GM12878 (cell line): ENCODE results near the gene PRIMPOL. TPM values are rescaled to one million over a fixed set of nuclear protein-coding genes. Genes with fewer than 3 reads are reported as not detected.

Experiments
- ATAC-seq: fragments of 200-7000 bp; cut with Tn5 transposase; 3 replicates; pipeline ENCODE4 v1.9.1; 2020; ENCODE audit warnings: mild to moderate bottlenecking, moderate library complexity
- BruUV-seq: library from RNA; stranded (reverse); fragments of 400-500 nt; replicated peaks from 2 replicates; lab custom pipeline; 2021; lab: Mats Ljungman, UMichigan
- CTCF ChIA-PET: fragments of 300-600 bp; sonication (Branson Sonifier 250); formaldehyde crosslinking; extraction: SDS; loops from one replicate; lab custom pipeline; 2021; ENCODE audit warnings: inconsistent platforms; lab: Yijun Ruan, JAX
- POLR2A ChIA-PET: fragments of 350-600 bp; formaldehyde crosslinking; extraction: SDS; loops from one replicate; lab custom pipeline; 2021; ENCODE audit warnings: inconsistent platforms; lab: Charles Lee
- RAD21 ChIA-PET: fragments of 300-600 bp; sonication (Branson Sonifier 250); formaldehyde crosslinking; loops from one replicate; lab custom pipeline; 2023; ENCODE audit warnings: antibody characterized with exemption; ENCODE audit not compliant: unreplicated experiment; lab: Charles Lee
- SMC1A ChIA-PET: fragments of 300-600 bp; sonication (Branson Sonifier 250); formaldehyde crosslinking; loops from one replicate; lab custom pipeline; 2023; ENCODE audit not compliant: unreplicated experiment, uncharacterized antibody; lab: Charles Lee
- DNase-seq: peaks from one replicate; pipeline ENCODE4 v3.0.0-alpha.2; 2011; ENCODE audit warnings: low read depth, low spot score
- FAIRE-seq: peaks from 3 replicates; lab custom pipeline; 2011; peaks lifted over from hg19 to GRCh38; lab: Jason Lieb, UNC
- H2AFZ ChIP-seq: 2 replicates; pipeline ENCODE4 v1.6.0; 2011; ENCODE audit warnings: low read depth, low read length, control low read depth; ENCODE audit not compliant: control insufficient read depth
- H3K27ac ChIP-seq: 2 replicates; pipeline ENCODE4 v1.5.1; 2011; ENCODE audit warnings: control low read depth; ENCODE audit not compliant: control insufficient read depth, insufficient read depth
- H3K27me3 ChIP-seq, 2 experiments: replicated peaks in 1 of 2; 2 replicates each; pipeline versions ENCODE4 v1.6.0 to v1.6.1; 2011; ENCODE audit warnings: low read length in 1 of 2; ENCODE audit not compliant: control insufficient read depth in 2 of 2, insufficient read depth in 2 of 2
- H3K36me3 ChIP-seq, 2 experiments: 2 replicates each; pipeline ENCODE4 v1.5.1; 2011; ENCODE audit warnings: low read length in 1 of 2; ENCODE audit not compliant: control insufficient read depth in 2 of 2, insufficient read depth in 2 of 2
- H3K4me1 ChIP-seq: 2 replicates; pipeline ENCODE4 v1.6.1; 2011; ENCODE audit warnings: mild to moderate bottlenecking, low read length, moderate library complexity, mixed read lengths; ENCODE audit not compliant: control insufficient read depth, insufficient read depth
- H3K4me2 ChIP-seq: 2 replicates; pipeline ENCODE4 v1.6.0; 2011; ENCODE audit warnings: control low read depth; ENCODE audit not compliant: control insufficient read depth, insufficient read depth
- H3K4me3 ChIP-seq: fragments of 200-600 bp; sonication (generic); 2 replicates; pipeline ENCODE4 v1.5.1; 2016
- H3K79me2 ChIP-seq: 2 replicates; pipeline ENCODE4 v1.6.0; 2011; ENCODE audit warnings: low read length; ENCODE audit not compliant: control insufficient read depth, insufficient read depth
- H3K9ac ChIP-seq: 2 replicates; pipeline ENCODE4 v1.8.0; 2011; ENCODE audit warnings: low read length, control low read depth, mixed read lengths; ENCODE audit not compliant: control insufficient read depth, insufficient read depth
- H3K9me3 ChIP-seq: replicated peaks from 3 replicates; pipeline ENCODE4 v1.5.1; 2011; ENCODE audit warnings: mild to moderate bottlenecking, low read length; ENCODE audit not compliant: control insufficient read depth, insufficient read depth
- H4K20me1 ChIP-seq: 2 replicates; pipeline ENCODE4 v1.6.0; 2011; ENCODE audit not compliant: control insufficient read depth, insufficient read depth
- BHLHE40 ChIP-seq, 2 experiments: fragments of 450-650 bp in 1 of 2; IDR thresholded peaks; 2 replicates each; pipeline ENCODE4 v1.6.1; 2011 to 2017; ENCODE audit warnings: low read depth in 2 of 2, borderline replicate concordance in 1 of 2, improper control_type of control experiment in 1 of 2, low read length in 1 of 2, mild to moderate bottlenecking in 1 of 2
- CHD2 ChIP-seq: IDR thresholded peaks from 2 replicates; pipeline ENCODE4 v1.6.1; 2011; ENCODE audit warnings: low read depth, low read length, improper control_type of control experiment, borderline replicate concordance
- EED ChIP-seq: sonication (generic); IDR thresholded peaks from 2 replicates; pipeline ENCODE4 v1.6.1; 2016; ENCODE audit warnings: antibody characterized with exemption, low read depth
- NBN ChIP-seq: fragments of 450-650 bp; IDR thresholded peaks from 2 replicates; pipeline ENCODE4 v1.6.1; 2016
- NR2F1 ChIP-seq: fragments of 450-650 bp; conservative IDR thresholded peaks from 2 replicates; pipeline ENCODE4 v1.6.1; 2017; ENCODE audit warnings: mild to moderate bottlenecking
- ZNF207 ChIP-seq: fragments of 450-650 bp; IDR thresholded peaks from 2 replicates; pipeline ENCODE4 v1.6.1; 2014; ENCODE audit warnings: antibody characterized with exemption, mild to moderate bottlenecking, borderline replicate concordance
- WGBS: methylation state at CpG from one replicate; pipeline ENCODE4 v1.1.6; 2016; ENCODE audit warnings: low lambda C conversion rate; ENCODE audit not compliant: insufficient replicate concordance, insufficient coverage; ENCODE audit errors: missing lambda C conversion rate; 5-methylcytosine and 5-hydroxymethylcytosine counted together
- in situ Hi-C: fragments of 300-500 bp; cut with MboI; formaldehyde crosslinking; loops from 9 replicates; pipeline ENCODE4 v1.14.3; 2018; ENCODE audit warnings: mixed read lengths
- intact Hi-C: fragments of 100-400 bp; cut with micrococcal nuclease; formaldehyde crosslinking; loops from one replicate; pipeline ENCODE4 v1.14.2; 2022; ENCODE audit not compliant: unreplicated experiment
- polyA plus RNA-seq, 11 experiments: library from polyadenylated mRNA; depleted of rRNA in 4 of 11; unstranded in 6 of 11; stranded (reverse) in 5 of 11; fragments of >200 nt; fragmentation: Nextera tagmentation in 4 of 11; fragmentation: Illumina TruSeq in 1 of 11; extraction: Ambion mirVana in 4 of 11; extraction: Trizol in 1 of 11; gene quantifications; 1 replicate in 1 of 11; 2 replicates in 10 of 11; pipeline versions ENCODE4 v1.2.1 to v1.2.3, GENCODE V29; 2011 to 2016; ENCODE audit warnings: inconsistent platforms in 2 of 11, missing spikeins in 2 of 11, low read depth in 1 of 11
- total RNA-seq, 4 experiments: library from RNA; depleted of rRNA in 3 of 4; stranded (reverse); fragments of >200 nt in 3 of 4; fragmentation: Illumina TruSeq in 1 of 4; extraction: Trizol in 1 of 4; gene quantifications; 2 replicates each; pipeline versions ENCODE4 v1.2.1 to v1.2.3, GENCODE V29; 2013 to 2021
- TF ChIP-seq, protein P1 (sequence below): fragments of 450-650 bp; IDR thresholded peaks from 2 replicates; pipeline ENCODE4 v1.6.1; 2014; ENCODE audit warnings: mild to moderate bottlenecking

PRIMPOL gene
- total and polyA plus RNA-seq, 10 of the 15 experiments (the other 5 are each of a cell fraction or from before 2014, with no cell fraction given) = 10.6 to 23.7 (median 14.0) TPM

DNA sequence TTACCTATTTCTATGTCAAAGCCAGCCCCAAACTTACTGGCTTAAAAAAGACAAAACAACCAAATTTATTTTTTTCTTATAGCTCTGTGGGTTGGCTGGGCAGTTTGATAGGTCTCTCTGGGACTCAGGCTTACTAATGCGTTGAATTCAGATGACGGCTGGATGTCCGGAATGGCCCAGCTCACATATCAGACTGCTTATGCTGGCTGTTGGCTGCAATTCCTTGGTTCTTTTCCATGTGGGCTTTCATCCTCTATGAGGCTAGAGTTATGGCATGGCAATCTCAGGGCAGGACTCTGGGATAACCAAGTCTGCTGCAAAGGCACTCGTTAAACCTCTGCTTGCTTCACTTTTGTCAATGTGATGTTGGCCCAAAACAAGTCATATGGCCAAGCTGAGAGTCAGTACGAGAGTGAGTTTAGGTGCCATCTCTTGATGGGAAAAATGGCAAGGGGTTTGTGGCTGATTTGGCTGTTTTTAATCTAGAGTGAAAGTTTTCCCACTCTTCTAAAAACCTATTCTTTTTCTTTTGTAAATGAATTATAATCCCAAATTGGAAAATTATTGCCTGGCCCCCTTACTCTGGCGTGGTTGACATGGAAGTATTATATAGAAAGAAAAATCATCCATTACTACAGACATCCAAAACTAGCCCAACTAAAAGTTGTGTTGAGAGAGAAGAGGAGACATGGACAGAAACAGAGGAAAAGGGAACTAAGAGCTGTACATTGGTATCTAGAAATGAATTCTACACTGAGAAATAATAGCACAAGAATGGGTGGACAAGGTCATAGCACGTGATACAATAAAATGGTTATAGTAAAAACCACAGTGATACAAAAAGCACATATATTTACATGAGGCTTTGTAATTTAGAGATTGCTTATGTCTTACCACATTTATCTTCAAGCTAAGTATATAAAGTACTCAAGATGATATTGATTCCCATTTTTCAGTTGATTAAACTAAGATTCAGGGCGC lies 6.6 kb downstream of the PRIMPOL start:
- intact Hi-C loops = no loop called here
- H3K27ac ChIP-seq = no peak overlapping the region
- no peak overlapping the region for H2AFZ ChIP-seq
- no peak overlapping the region for H3K4me3 ChIP-seq
- no TSS peak for BruUV-seq
- H3K36me3 ChIP-seq = no peaks in the 10 kb centered on the region
- H3K4me1 ChIP-seq = peaks cover 7% of the 10 kb centered on the region; the same call in 1 of the 2 replicates
- WGBS = 84% methylated on average over 8 of the region's 8 CpGs
- TF ChIP-seq CHD2 (no peak), EED (no peak), NBN (no peak), ZNF207 (no peak), BHLHE40 (IDR thresholded peaks at IDR 0.05; ENCODE audit: borderline replicate concordance in 1 of 2, low read depth in 2 of 2, low read length in 1 of 2) (peak; percentile 60 to 70; a peak in 3 of 4 replicates), NR2F1 (no peak)
- TF ChIP-seq, protein P1, sequence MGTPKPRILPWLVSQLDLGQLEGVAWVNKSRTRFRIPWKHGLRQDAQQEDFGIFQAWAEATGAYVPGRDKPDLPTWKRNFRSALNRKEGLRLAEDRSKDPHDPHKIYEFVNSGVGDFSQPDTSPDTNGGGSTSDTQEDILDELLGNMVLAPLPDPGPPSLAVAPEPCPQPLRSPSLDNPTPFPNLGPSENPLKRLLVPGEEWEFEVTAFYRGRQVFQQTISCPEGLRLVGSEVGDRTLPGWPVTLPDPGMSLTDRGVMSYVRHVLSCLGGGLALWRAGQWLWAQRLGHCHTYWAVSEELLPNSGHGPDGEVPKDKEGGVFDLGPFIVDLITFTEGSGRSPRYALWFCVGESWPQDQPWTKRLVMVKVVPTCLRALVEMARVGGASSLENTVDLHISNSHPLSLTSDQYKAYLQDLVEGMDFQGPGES = no peak
- TF ChIP-seq, all 136 proteins: peak for 1
- H4K20me1 ChIP-seq = no peaks in the 10 kb centered on the region
- DNase-seq (no peak), ATAC-seq (peak; percentile 59), FAIRE-seq (no peak)
- in situ Hi-C loops = loop anchor here (10.0 kb wide), 1 partner anchor 61 kb away; no protein-coding TSS in a partner anchor
- ChIA-PET RAD21 (no interaction called here), POLR2A (no interaction called here), SMC1A (no interaction called here), CTCF (no interaction called here)
- no peaks in the 10 kb centered on the region for H3K9me3 ChIP-seq
- no peak overlapping the region for H3K9ac ChIP-seq
- H3K27me3 ChIP-seq = no peaks in the 10 kb centered on the region
- H3K4me2 ChIP-seq = peak overlapping the region; percentile 11; the same call in 1 of the 2 replicates
- peaks cover 2% of the 10 kb centered on the region; the same call in 1 of the 2 replicates for H3K79me2 ChIP-seq
